Neural cell (in vitro differentiated cells): ENCODE results near the gene ZBTB9. TPM values are rescaled to one million over a fixed set of nuclear protein-coding genes. Genes with fewer than 3 reads are reported as not detected.

Experiments used
- H2AFZ ChIP-seq: fragments of 200-600, 300-800 bp; sonication (generic), shearing (Covaris generic); 2 replicates; pipeline ENCODE4 v1.6.0; 2014; ENCODE audit warnings: low read depth, mild to moderate bottlenecking, antibody characterized with exemption, low read length, moderate library complexity
- H3F3A ChIP-seq: fragments of 200-600 bp; shearing (Covaris generic); 2 replicates; pipeline ENCODE4 v1.6.1; 2016; ENCODE audit warnings: mild to moderate bottlenecking, moderate library complexity, mixed read lengths, antibody characterized with exemption, low read length; ENCODE audit not compliant: insufficient read depth, poor library complexity, severe bottlenecking
- H3K27ac ChIP-seq: fragments of 200-600, 300-800 bp; sonication (generic), shearing (Covaris generic); 2 replicates; pipeline ENCODE4 v1.5.1; 2014; ENCODE audit warnings: mild to moderate bottlenecking, low read length, moderate library complexity
- H3K27me3 ChIP-seq: fragments of 300-800, 200-600 bp; sonication (generic), shearing (Covaris generic); 2 replicates; pipeline ENCODE4 v1.6.0; 2014; ENCODE audit warnings: mild to moderate bottlenecking, low read depth, low read length, moderate library complexity; ENCODE audit not compliant: insufficient read depth
- H3K36me3 ChIP-seq: fragments of 300-800, 200-600 bp; sonication (generic), shearing (Covaris generic); 2 replicates; pipeline ENCODE4 v1.5.1; 2014; ENCODE audit warnings: mild to moderate bottlenecking, antibody characterized with exemption, low read length, moderate library complexity; ENCODE audit not compliant: insufficient read depth
- H3K4me2 ChIP-seq: fragments of 300-800, 200-600 bp; sonication (generic), shearing (Covaris generic); 2 replicates; pipeline ENCODE4 v1.6.0; 2014; ENCODE audit warnings: mild to moderate bottlenecking, low read length
- H3K4me3 ChIP-seq: fragments of 300-800, 200-600 bp; sonication (generic), shearing (Covaris generic); 2 replicates; pipeline ENCODE4 v1.5.1; 2014; ENCODE audit warnings: mild to moderate bottlenecking, low read length, moderate library complexity
- H3K79me2 ChIP-seq: fragments of 200-600 bp; shearing (Covaris generic); replicated peaks from 2 replicates; pipeline ENCODE4 v1.6.0; 2014; ENCODE audit warnings: mild to moderate bottlenecking, low read length, moderate library complexity; ENCODE audit not compliant: insufficient read depth
- H3K9ac ChIP-seq: fragments of 300-800, 200-600 bp; sonication (generic), shearing (Covaris generic); 2 replicates; pipeline ENCODE4 v1.6.1; 2016; ENCODE audit warnings: mild to moderate bottlenecking, low read length, mixed read lengths
- H3K9me2 ChIP-seq: fragments of 200-600 bp; shearing (Covaris generic); 2 replicates; pipeline ENCODE4 v1.6.1; 2016; ENCODE audit warnings: mild to moderate bottlenecking, low read length, mixed read lengths; ENCODE audit not compliant: insufficient read depth
- H3K9me3 ChIP-seq: fragments of 200-600, 300-800 bp; sonication (generic), shearing (Covaris generic); 2 replicates; pipeline ENCODE4 v1.6.1; 2016; ENCODE audit warnings: mild to moderate bottlenecking, mixed run types, low read length, moderate library complexity, mixed read lengths
- H4K20me1 ChIP-seq: fragments of 200-600 bp; shearing (Covaris generic); 2 replicates; pipeline ENCODE4 v1.6.1; 2016; ENCODE audit warnings: mild to moderate bottlenecking, mixed run types; ENCODE audit not compliant: insufficient read depth
- EP300 ChIP-seq: fragments of 450-650 bp; conservative IDR thresholded peaks from 2 replicates; pipeline ENCODE4 v1.6.1; 2014; ENCODE audit warnings: antibody characterized with exemption, mild to moderate bottlenecking, moderate library complexity; ENCODE audit not compliant: poor library complexity, severe bottlenecking
- EZH2 ChIP-seq: fragments of 200-600, 300-800 bp; shearing (Covaris generic), sonication (generic); IDR thresholded peaks from 2 replicates; pipeline ENCODE4 v1.6.1; 2014; ENCODE audit warnings: antibody characterized with exemption, low read length, borderline replicate concordance, mild to moderate bottlenecking; ENCODE audit not compliant: insufficient read depth, poor library complexity, severe bottlenecking
- MXI1 ChIP-seq: fragments of 450-650 bp; conservative IDR thresholded peaks from 2 replicates; pipeline ENCODE4 v1.6.1; 2014; ENCODE audit warnings: antibody characterized with exemption, mild to moderate bottlenecking; ENCODE audit not compliant: poor library complexity, severe bottlenecking
- POLR2AphosphoS5 ChIP-seq: IDR thresholded peaks from 2 replicates; pipeline ENCODE4 v1.6.1; 2012
- RAD21 ChIP-seq: fragments of 450-650 bp; conservative IDR thresholded peaks from 2 replicates; pipeline ENCODE4 v1.6.1; 2014; ENCODE audit warnings: antibody characterized with exemption, mild to moderate bottlenecking, moderate library complexity
- SMC3 ChIP-seq: fragments of 450-650 bp; conservative IDR thresholded peaks from 2 replicates; pipeline ENCODE4 v1.6.1; 2014; ENCODE audit warnings: antibody characterized with exemption, mild to moderate bottlenecking, moderate library complexity; ENCODE audit not compliant: poor library complexity
- TAF1 ChIP-seq: IDR thresholded peaks from 2 replicates; pipeline ENCODE4 v1.6.1; 2012; ENCODE audit warnings: low read depth
- polyA plus RNA-seq: library from polyadenylated mRNA; depleted of rRNA; stranded (reverse); fragments of >200 nt; gene quantifications from 2 replicates; pipeline ENCODE4 v1.2.3, GENCODE V29; 2014
- TF ChIP-seq, protein P1 (sequence below): fragments of 450-650 bp; IDR thresholded peaks from 2 replicates; pipeline ENCODE4 v1.5.1; 2014; ENCODE audit warnings: antibody characterized with exemption, mild to moderate bottlenecking, moderate library complexity; ENCODE audit not compliant: poor library complexity, severe bottlenecking
- TF ChIP-seq, protein P2 (sequence below): IDR thresholded peaks from 2 replicates; pipeline ENCODE4 v1.6.1; 2012; ENCODE audit warnings: borderline replicate concordance

ZBTB9 gene
- polyA plus RNA-seq, 1 donor from 2014 or later: 7.7 TPM

DNA sequence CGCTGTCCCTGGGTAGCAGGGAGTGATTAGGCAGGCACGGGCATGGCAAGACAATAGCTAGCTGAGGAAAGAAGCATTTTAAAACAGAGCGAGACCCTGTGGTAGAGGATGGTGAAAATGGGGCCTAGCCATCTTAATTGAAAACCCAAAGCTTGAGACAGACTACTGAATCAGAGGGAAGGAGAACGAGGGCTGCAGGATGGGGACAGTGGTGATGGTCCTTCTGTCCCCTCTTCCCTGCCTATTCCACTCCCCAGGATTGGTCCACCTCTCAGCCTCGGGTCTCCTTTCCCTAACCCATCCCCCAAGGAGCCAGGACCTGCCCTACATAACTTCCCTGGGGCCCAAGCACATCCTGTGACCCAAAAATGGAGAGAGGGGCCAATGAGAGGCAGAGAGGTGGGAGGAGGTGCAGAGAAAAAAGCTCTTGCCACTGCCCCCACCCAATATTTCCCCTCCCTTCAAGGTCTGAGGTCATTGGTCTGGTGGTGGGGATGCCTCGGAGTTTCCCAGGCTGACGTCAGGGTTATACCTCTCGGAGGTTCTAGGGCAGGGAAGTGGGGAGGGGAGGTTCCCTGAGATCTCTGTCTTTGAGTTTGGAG is 35.6 kb upstream of the ZBTB9 start:
- peaks cover 10% of the 10 kb centered on the region for H3F3A ChIP-seq
- peaks cover 59% of the 10 kb centered on the region for H3K79me2 ChIP-seq
- H3K9ac ChIP-seq: peak overlapping the region; percentile 93
- H3K9me2 ChIP-seq: no peaks in the 10 kb centered on the region
- peak overlapping the region; percentile 99 for H3K4me2 ChIP-seq
- H3K36me3 ChIP-seq: peaks cover 4% of the 10 kb centered on the region
- peak overlapping the region; percentile 72 for H2AFZ ChIP-seq
- no peaks in the 10 kb centered on the region for H3K27me3 ChIP-seq
- peak overlapping the region; percentile 99 for H3K27ac ChIP-seq
- H3K9me3 ChIP-seq: no peaks in the 10 kb centered on the region
- no peaks in the 10 kb centered on the region for H4K20me1 ChIP-seq
- TF ChIP-seq EP300: no peak
- TF ChIP-seq EZH2: no peak
- TF ChIP-seq, protein P1, sequence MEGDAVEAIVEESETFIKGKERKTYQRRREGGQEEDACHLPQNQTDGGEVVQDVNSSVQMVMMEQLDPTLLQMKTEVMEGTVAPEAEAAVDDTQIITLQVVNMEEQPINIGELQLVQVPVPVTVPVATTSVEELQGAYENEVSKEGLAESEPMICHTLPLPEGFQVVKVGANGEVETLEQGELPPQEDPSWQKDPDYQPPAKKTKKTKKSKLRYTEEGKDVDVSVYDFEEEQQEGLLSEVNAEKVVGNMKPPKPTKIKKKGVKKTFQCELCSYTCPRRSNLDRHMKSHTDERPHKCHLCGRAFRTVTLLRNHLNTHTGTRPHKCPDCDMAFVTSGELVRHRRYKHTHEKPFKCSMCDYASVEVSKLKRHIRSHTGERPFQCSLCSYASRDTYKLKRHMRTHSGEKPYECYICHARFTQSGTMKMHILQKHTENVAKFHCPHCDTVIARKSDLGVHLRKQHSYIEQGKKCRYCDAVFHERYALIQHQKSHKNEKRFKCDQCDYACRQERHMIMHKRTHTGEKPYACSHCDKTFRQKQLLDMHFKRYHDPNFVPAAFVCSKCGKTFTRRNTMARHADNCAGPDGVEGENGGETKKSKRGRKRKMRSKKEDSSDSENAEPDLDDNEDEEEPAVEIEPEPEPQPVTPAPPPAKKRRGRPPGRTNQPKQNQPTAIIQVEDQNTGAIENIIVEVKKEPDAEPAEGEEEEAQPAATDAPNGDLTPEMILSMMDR: no peak
- no peak for TF ChIP-seq MXI1
- TF ChIP-seq SMC3: no peak
- TF ChIP-seq RAD21: no peak
- no peak for TF ChIP-seq POLR2AphosphoS5
- TF ChIP-seq, protein P2, sequence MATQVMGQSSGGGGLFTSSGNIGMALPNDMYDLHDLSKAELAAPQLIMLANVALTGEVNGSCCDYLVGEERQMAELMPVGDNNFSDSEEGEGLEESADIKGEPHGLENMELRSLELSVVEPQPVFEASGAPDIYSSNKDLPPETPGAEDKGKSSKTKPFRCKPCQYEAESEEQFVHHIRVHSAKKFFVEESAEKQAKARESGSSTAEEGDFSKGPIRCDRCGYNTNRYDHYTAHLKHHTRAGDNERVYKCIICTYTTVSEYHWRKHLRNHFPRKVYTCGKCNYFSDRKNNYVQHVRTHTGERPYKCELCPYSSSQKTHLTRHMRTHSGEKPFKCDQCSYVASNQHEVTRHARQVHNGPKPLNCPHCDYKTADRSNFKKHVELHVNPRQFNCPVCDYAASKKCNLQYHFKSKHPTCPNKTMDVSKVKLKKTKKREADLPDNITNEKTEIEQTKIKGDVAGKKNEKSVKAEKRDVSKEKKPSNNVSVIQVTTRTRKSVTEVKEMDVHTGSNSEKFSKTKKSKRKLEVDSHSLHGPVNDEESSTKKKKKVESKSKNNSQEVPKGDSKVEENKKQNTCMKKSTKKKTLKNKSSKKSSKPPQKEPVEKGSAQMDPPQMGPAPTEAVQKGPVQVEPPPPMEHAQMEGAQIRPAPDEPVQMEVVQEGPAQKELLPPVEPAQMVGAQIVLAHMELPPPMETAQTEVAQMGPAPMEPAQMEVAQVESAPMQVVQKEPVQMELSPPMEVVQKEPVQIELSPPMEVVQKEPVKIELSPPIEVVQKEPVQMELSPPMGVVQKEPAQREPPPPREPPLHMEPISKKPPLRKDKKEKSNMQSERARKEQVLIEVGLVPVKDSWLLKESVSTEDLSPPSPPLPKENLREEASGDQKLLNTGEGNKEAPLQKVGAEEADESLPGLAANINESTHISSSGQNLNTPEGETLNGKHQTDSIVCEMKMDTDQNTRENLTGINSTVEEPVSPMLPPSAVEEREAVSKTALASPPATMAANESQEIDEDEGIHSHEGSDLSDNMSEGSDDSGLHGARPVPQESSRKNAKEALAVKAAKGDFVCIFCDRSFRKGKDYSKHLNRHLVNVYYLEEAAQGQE: no peak
- TF ChIP-seq TAF1: no peak
- peak overlapping the region; percentile 87 for H3K4me3 ChIP-seq

DNA sequence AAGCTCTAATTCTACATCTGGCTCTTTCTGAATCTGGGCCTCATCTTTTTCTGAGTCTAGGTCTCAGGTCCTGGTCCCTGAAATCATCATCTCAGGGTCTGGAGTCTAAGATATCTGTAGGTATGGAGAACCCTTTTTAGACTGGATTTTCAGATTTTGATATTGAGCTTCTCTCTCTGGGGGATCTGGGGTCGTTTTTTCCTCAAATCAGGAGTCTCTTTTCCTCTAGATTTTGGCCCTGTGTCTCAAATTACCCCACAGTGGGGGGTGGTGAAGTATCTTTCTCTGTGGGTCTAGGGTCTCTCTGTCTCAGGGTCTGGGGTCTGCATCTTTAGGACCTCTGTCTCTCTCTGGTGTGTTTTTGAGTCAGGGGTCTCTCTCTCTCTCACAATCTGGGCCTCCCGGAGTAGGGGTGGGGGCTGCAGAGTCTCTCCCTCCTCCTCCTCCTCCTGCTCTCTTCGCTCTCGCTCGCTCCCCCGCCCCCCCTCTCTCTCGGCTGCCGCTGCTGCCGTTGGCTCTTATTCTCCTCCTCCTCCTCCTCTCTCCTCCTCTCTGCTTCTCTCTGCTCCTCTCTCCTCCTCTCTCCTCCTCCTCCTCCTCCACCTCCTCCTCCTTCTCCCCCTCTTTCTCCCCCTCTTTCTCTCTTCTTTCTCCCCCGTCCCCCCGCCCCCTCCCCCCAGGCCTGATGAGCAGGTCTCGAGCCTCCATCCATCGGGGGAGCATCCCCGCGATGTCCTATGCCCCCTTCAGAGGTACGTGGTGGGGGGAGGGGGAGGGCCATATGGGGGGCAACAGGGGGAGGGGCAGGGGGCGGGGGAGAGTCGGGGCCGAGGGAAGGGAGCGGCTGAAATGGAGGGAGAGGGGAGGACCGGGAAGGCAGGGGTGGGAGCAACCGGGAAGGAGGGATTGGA is 34.5 kb upstream of the ZBTB9 start, which contains the start of gene SYNGAP1:
TSS of gene SYNGAP1 (plus strand) at position 486 of the 911 bp plus-strand sequence. CDS start at position 686, 200 bp downstream.
- H3K9me2 ChIP-seq: no peaks in the 10 kb centered on the region
- H3F3A ChIP-seq: peaks cover 14% of the 10 kb centered on the region
- H3K9me3 ChIP-seq: no peaks in the 10 kb centered on the region
- peak within 1 kb of the TSS; percentile 93 for H3K9ac ChIP-seq
- H3K79me2 ChIP-seq: peaks cover 59% of the 10 kb centered on the region
- peak within 1 kb of the TSS; percentile 29 for H2AFZ ChIP-seq
- peaks cover 4% of the 10 kb centered on the region for H3K36me3 ChIP-seq
- TF ChIP-seq RAD21 (no peak), EP300 (peak; percentile 39), SMC3 (no peak), EZH2 (no peak), POLR2AphosphoS5 (peak; percentile 65), TAF1 (no peak), MXI1 (peak; percentile 14)
- TF ChIP-seq, protein P1: no peak
- TF ChIP-seq, protein P2: no peak
- H3K27me3 ChIP-seq: no peaks in the 10 kb centered on the region
- H3K4me2 ChIP-seq: peak within 1 kb of the TSS; percentile 99
- H3K4me3 ChIP-seq: peak within 1 kb of the TSS; percentile 87
- H3K27ac ChIP-seq: peak within 1 kb of the TSS; percentile 99
- no peaks in the 10 kb centered on the region for H4K20me1 ChIP-seq
